ENCODE measurements around the gene HECA.
"Not testable (repeated sequence)": the region's sequence is repeated elsewhere in the genome, so short reads cannot be mapped to it uniquely, and the experiment has no call there.

Gene HECA

DNA sequence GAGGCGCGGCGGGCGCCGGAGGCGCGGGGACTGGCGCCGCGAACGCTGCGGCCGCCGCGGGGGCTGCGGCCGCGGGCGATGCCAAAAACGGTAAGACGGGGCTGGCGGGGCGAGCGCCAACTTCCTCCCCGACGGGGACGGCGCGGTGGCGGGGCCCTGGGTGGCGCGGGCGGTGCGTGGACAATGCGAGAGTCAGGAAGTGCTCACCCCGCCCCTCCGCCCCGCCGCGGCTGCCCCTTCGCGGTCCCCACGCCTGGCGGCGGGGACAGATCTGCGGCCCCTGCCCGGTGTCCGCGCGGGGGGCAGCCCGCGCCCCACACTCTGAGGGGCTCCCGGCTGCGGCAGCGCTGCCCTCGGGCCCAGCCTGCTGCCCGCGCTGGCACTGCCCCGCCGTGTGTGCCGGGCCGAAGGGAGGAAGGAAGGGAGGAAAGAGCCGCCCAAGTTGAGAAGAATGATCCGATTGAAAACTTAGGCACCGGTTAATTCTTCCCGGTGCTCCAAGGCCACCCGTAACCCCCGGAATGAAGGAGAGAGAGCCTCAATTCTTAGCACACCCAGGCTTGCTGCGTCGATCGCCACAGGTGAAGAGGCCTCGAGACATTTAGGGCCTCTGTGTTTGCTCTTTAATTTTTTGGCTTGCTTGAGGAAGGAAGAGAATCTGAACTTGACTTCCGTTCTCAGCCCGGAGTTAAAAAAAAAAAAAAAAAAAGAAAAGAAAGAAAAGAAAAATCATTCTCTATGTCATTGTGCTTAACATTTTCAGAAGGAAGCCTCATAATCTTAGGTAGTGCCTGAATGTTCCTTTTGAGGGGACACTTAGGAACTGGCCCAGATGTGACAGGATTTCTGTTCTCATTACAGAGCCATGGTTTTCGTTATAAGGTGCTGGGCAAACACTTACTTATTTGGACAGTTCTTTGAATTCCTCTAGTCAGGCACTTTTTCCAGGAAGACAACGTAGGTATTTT, 982 bp downstream of the HECA start:
- H2AK5ac ChIP-seq (ENCODE audit: low read depth, low read length): no peak overlapping the region
- no peaks in the 10 kb centered on the region for H3K27me3 ChIP-seq (ENCODE audit: control insufficient read depth in 3 of 3, insufficient read depth in 3 of 3, low read depth in 1 of 3, low read length in 3 of 3)
- no peak overlapping the region for H2BK12ac ChIP-seq (ENCODE audit: low read length)
- no peak overlapping the region for H4K91ac ChIP-seq (ENCODE audit: low read depth, low read length, poor library complexity)
- no CpG with 5 or more reads among the region's 76 CpGs for WGBS, 2 donors (ENCODE audit: extremely low coverage in 2 of 2, insufficient read length in 2 of 2, insufficient replicate concordance in 1 of 2)
- H3K9ac ChIP-seq (ENCODE audit: low read depth, low read length, poor library complexity): peak overlapping the region; percentile 86
- H4K8ac ChIP-seq (ENCODE audit: low read depth, low read length): no peak overlapping the region
- H3K14ac ChIP-seq (ENCODE audit: low read length): peak overlapping the region; percentile 56
- H2BK120ac ChIP-seq (ENCODE audit: low read depth, low read length): peak overlapping the region; percentile 72
- peak overlapping the region; percentile 73 for H3K23ac ChIP-seq (ENCODE audit: low read depth, low read length, poor library complexity)
- H3K36me3 ChIP-seq (replicated peaks in 1 of 2; ENCODE audit: control insufficient read depth in 2 of 2, insufficient read depth in 2 of 2, low read length in 2 of 2): no peaks in the 10 kb centered on the region
- H2BK5ac ChIP-seq (ENCODE audit: low read length): no peak overlapping the region
- DNase-seq (ENCODE audit: low spot score): no peak
- H3K27ac ChIP-seq (replicated peaks; ENCODE audit: low read length): no peak overlapping the region
- no peak overlapping the region for H2BK15ac ChIP-seq (ENCODE audit: low read length)
- peak overlapping the region; percentile 77 to 99 for H3K4me3 ChIP-seq (ENCODE audit: low read length in 2 of 2)
- no peaks in the 10 kb centered on the region for H3K4me1 ChIP-seq (ENCODE audit: control insufficient read depth in 2 of 2, insufficient read depth in 1 of 2, low read depth in 1 of 2, low read length in 2 of 2)
- peak overlapping the region; percentile 86 for H3K4me2 ChIP-seq (ENCODE audit: insufficient read depth, low read length, poor library complexity, severe bottlenecking)
- H3K18ac ChIP-seq (ENCODE audit: low read length): peak overlapping the region; percentile 94
- H3K9me3 ChIP-seq (replicated peaks in 1 of 2; ENCODE audit: control insufficient read depth in 2 of 2, insufficient read depth in 1 of 2, low read depth in 1 of 2, low read length in 2 of 2): no peaks in the 10 kb centered on the region
- H2AFZ ChIP-seq (ENCODE audit: low read length): peak overlapping the region; percentile 93
- no peak overlapping the region for H3K4ac ChIP-seq (ENCODE audit: low read length)
- no peaks in the 10 kb centered on the region for H3K79me1 ChIP-seq (ENCODE audit: low read depth, low read length)

DNA sequence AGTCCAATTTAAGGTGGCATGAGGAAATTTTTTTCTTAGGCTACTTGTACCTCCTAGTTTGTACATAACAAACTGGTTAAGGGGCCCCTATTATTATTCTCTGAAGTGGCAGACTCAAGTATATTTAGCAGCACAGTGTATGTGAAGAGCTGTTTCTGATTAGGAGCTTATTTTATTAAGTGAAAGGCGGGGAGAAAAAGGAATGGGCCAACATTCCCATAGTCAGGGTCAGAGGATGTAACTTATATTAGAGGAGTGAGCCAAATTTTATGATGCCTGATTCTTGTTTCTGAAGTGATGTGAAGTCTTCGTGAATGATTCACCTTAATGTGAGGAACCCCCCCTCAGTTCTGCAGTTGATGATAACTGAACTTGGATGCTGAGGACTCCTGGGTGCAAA, 2.8 kb downstream of the HECA start:
- no CpG with 5 or more reads among the region's 2 CpGs for WGBS, 2 donors (ENCODE audit: extremely low coverage in 2 of 2, insufficient read length in 2 of 2, insufficient replicate concordance in 1 of 2)
- no peak overlapping the region for H3K9ac ChIP-seq (ENCODE audit: low read depth, low read length, poor library complexity)
- H2BK120ac ChIP-seq (ENCODE audit: low read depth, low read length): no peak overlapping the region

GRCh38 chr6:139140854-139141253, 6.0 kb downstream of the HECA start:
- H4K8ac ChIP-seq (ENCODE audit: low read depth, low read length); H3K27me3 ChIP-seq (ENCODE audit: control insufficient read depth in 3 of 3, insufficient read depth in 3 of 3, low read depth in 1 of 3, low read length in 3 of 3); H3K9ac ChIP-seq (ENCODE audit: low read depth, low read length, poor library complexity); H3K4ac ChIP-seq (ENCODE audit: low read length); H3K79me1 ChIP-seq (ENCODE audit: low read depth, low read length); H3K18ac ChIP-seq (ENCODE audit: low read length); H3K4me3 ChIP-seq (ENCODE audit: low read length in 2 of 2); H3K4me1 ChIP-seq (ENCODE audit: control insufficient read depth in 2 of 2, insufficient read depth in 1 of 2, low read depth in 1 of 2, low read length in 2 of 2); H2BK5ac ChIP-seq (ENCODE audit: low read length); H3K9me3 ChIP-seq (replicated peaks in 1 of 2; ENCODE audit: control insufficient read depth in 2 of 2, insufficient read depth in 1 of 2, low read depth in 1 of 2, low read length in 2 of 2); H3K14ac ChIP-seq (ENCODE audit: low read length); H3K36me3 ChIP-seq (replicated peaks in 1 of 2; ENCODE audit: control insufficient read depth in 2 of 2, insufficient read depth in 2 of 2, low read length in 2 of 2); H2BK15ac ChIP-seq (ENCODE audit: low read length); DNase-seq (ENCODE audit: low spot score); H2AK5ac ChIP-seq (ENCODE audit: low read depth, low read length); H4K91ac ChIP-seq (ENCODE audit: low read depth, low read length, poor library complexity); H3K23ac ChIP-seq (ENCODE audit: low read depth, low read length, poor library complexity); H3K27ac ChIP-seq (replicated peaks; ENCODE audit: low read length); H3K4me2 ChIP-seq (ENCODE audit: insufficient read depth, low read length, poor library complexity, severe bottlenecking); H2BK12ac ChIP-seq (ENCODE audit: low read length); H2AFZ ChIP-seq (ENCODE audit: low read length); H2BK120ac ChIP-seq (ENCODE audit: low read depth, low read length): not testable (repeated sequence)
- WGBS, 2 donors (ENCODE audit: extremely low coverage in 2 of 2, insufficient read length in 2 of 2, insufficient replicate concordance in 1 of 2): no CpG with 5 or more reads among the region's 12 CpGs

More for the DNA sequence above, 2.8 kb downstream of the HECA start:
- Histone ChIP-seq H2AK5ac (ENCODE audit: low read depth, low read length) (no peak overlapping the region), H3K36me3 (replicated peaks in 1 of 2; ENCODE audit: control insufficient read depth in 2 of 2, insufficient read depth in 2 of 2, low read length in 2 of 2) (no peaks in the 10 kb centered on the region), H3K18ac (ENCODE audit: low read length) (no peak overlapping the region), H3K4me1 (ENCODE audit: control insufficient read depth in 2 of 2, insufficient read depth in 1 of 2, low read depth in 1 of 2, low read length in 2 of 2) (no peaks in the 10 kb centered on the region), H3K9me3 (replicated peaks in 1 of 2; ENCODE audit: control insufficient read depth in 2 of 2, insufficient read depth in 1 of 2, low read depth in 1 of 2, low read length in 2 of 2) (no peaks in the 10 kb centered on the region), H3K27me3 (ENCODE audit: control insufficient read depth in 3 of 3, insufficient read depth in 3 of 3, low read depth in 1 of 3, low read length in 3 of 3) (no peaks in the 10 kb centered on the region), H3K4ac (ENCODE audit: low read length) (no peak overlapping the region), H2AFZ (ENCODE audit: low read length) (no peak overlapping the region), H3K23ac (ENCODE audit: low read depth, low read length, poor library complexity) (no peak overlapping the region), H4K8ac (ENCODE audit: low read depth, low read length) (no peak overlapping the region), H4K91ac (ENCODE audit: low read depth, low read length, poor library complexity) (no peak overlapping the region), H3K79me1 (ENCODE audit: low read depth, low read length) (no peaks in the 10 kb centered on the region), H3K4me3 (ENCODE audit: low read length in 2 of 2) (no peak overlapping the region), H3K4me2 (ENCODE audit: insufficient read depth, low read length, poor library complexity, severe bottlenecking) (no peak overlapping the region), H2BK5ac (ENCODE audit: low read length) (no peak overlapping the region), H2BK15ac (ENCODE audit: low read length) (no peak overlapping the region), H3K27ac (replicated peaks; ENCODE audit: low read length) (no peak overlapping the region), H3K14ac (ENCODE audit: low read length) (no peak overlapping the region), H2BK12ac (ENCODE audit: low read length) (no peak overlapping the region)
- no peak for DNase-seq (ENCODE audit: low spot score)

- H2BK15ac ChIP-seq (ENCODE audit: low read length): no peak overlapping the region
- no peak overlapping the region for H3K14ac ChIP-seq (ENCODE audit: low read length)
- no peak overlapping the region for H3K4me3 ChIP-seq (ENCODE audit: low read length in 2 of 2)
- H3K36me3 ChIP-seq (replicated peaks in 1 of 2; ENCODE audit: control insufficient read depth in 2 of 2, insufficient read depth in 2 of 2, low read length in 2 of 2): no peaks in the 10 kb centered on the region
- no peak overlapping the region for H4K8ac ChIP-seq (ENCODE audit: low read depth, low read length)
- peaks cover 0 to 4% of the 10 kb centered on the region in 2 donors for H3K4me1 ChIP-seq (ENCODE audit: control insufficient read depth in 2 of 2, insufficient read depth in 1 of 2, low read depth in 1 of 2, low read length in 2 of 2)
- no peak overlapping the region for H2AK5ac ChIP-seq (ENCODE audit: low read depth, low read length)
- H2BK5ac ChIP-seq (ENCODE audit: low read length): no peak overlapping the region
- no peak overlapping the region for H3K4ac ChIP-seq (ENCODE audit: low read length)
- no CpG with 5 or more reads among the region's 3 CpGs for WGBS, 2 donors (ENCODE audit: extremely low coverage in 2 of 2, insufficient read length in 2 of 2, insufficient replicate concordance in 1 of 2)
- no peaks in the 10 kb centered on the region for H3K9me3 ChIP-seq (replicated peaks in 1 of 2; ENCODE audit: control insufficient read depth in 2 of 2, insufficient read depth in 1 of 2, low read depth in 1 of 2, low read length in 2 of 2)
- no peak overlapping the region for H3K4me2 ChIP-seq (ENCODE audit: insufficient read depth, low read length, poor library complexity, severe bottlenecking)
- no peak overlapping the region for H3K18ac ChIP-seq (ENCODE audit: low read length)
- H2BK12ac ChIP-seq (ENCODE audit: low read length): no peak overlapping the region
- no peak overlapping the region for H3K9ac ChIP-seq (ENCODE audit: low read depth, low read length, poor library complexity)
- H3K79me1 ChIP-seq (ENCODE audit: low read depth, low read length): no peaks in the 10 kb centered on the region
- DNase-seq (ENCODE audit: low spot score): no peak
- no peaks in the 10 kb centered on the region for H3K27me3 ChIP-seq (ENCODE audit: control insufficient read depth in 3 of 3, insufficient read depth in 3 of 3, low read depth in 1 of 3, low read length in 3 of 3)
- no peak overlapping the region for H3K27ac ChIP-seq (replicated peaks; ENCODE audit: low read length)
- no peak overlapping the region for H3K23ac ChIP-seq (ENCODE audit: low read depth, low read length, poor library complexity)
- no peak overlapping the region for H2AFZ ChIP-seq (ENCODE audit: low read length)
- H4K91ac ChIP-seq (ENCODE audit: low read depth, low read length, poor library complexity): no peak overlapping the region
- H2BK120ac ChIP-seq (ENCODE audit: low read depth, low read length): no peak overlapping the region
Observed at GRCh38 chr6:139142262-139142661, 7.4 kb downstream of the HECA start.

Data from neuronal stem cell (in vitro differentiated cells).